Measurements from ENCODE around the gene SH3GL1.
"Not testable (repeated sequence)": the region's sequence is repeated elsewhere in the genome, so short reads cannot be mapped to it uniquely, and the experiment has no call there.

Gene SH3GL1

GRCh38 chr19:4334929-4335570 lies 65.3 kb downstream of the SH3GL1 start:
- no peak for DNase-seq (ENCODE audit: insufficient read length, low spot score)
- no peak for TF ChIP-seq CTCF (IDR thresholded peaks at IDR 0.05; ENCODE audit: insufficient read depth, missing control alignments)
- FAIRE-seq, result no peak

- DNase-seq (ENCODE audit: insufficient read length, low spot score), result no peak
- TF ChIP-seq CTCF (IDR thresholded peaks at IDR 0.05; ENCODE audit: insufficient read depth, missing control alignments), result no peak
- FAIRE-seq, result no peak
Observed at GRCh38 chr19:4329858-4330257, 70.5 kb downstream of the SH3GL1 start.

GRCh38 chr19:4328991-4329681 lies 71.2 kb downstream of the SH3GL1 start:
- not testable (repeated sequence) for DNase-seq (ENCODE audit: insufficient read length, low spot score); FAIRE-seq

- no peak for TF ChIP-seq CTCF (IDR thresholded peaks at IDR 0.05; ENCODE audit: insufficient read depth, missing control alignments)
- DNase-seq (ENCODE audit: insufficient read length, low spot score) (peak; percentile 97), FAIRE-seq (no peak)
Observed at GRCh38 chr19:4328243-4328990, 71.9 kb downstream of the SH3GL1 start.

- DNase-seq (ENCODE audit: insufficient read length, low spot score) (no peak), FAIRE-seq (no peak)
- no peak for TF ChIP-seq CTCF (IDR thresholded peaks at IDR 0.05; ENCODE audit: insufficient read depth, missing control alignments)
Observed at GRCh38 chr19:4327877-4328242, 72.5 kb downstream of the SH3GL1 start.

- FAIRE-seq (no peak), DNase-seq (ENCODE audit: insufficient read length, low spot score) (no peak)
- TF ChIP-seq CTCF (IDR thresholded peaks at IDR 0.05; ENCODE audit: insufficient read depth, missing control alignments), result no peak
Observed at GRCh38 chr19:4327252-4327876, 73.0 kb downstream of the SH3GL1 start.

GRCh38 chr19:4326837-4327251 lies 73.5 kb downstream of the SH3GL1 start:
- DNase-seq (ENCODE audit: insufficient read length, low spot score) (no peak), FAIRE-seq (no peak)
- no peak for TF ChIP-seq CTCF (IDR thresholded peaks at IDR 0.05; ENCODE audit: insufficient read depth, missing control alignments)

Data from D721Med (cell line).